GM12878 (cell line): ENCODE results near the gene NCBP3. TPM values are rescaled to one million over a fixed set of nuclear protein-coding genes. Genes with fewer than 3 reads are reported as not detected.

ENCODE experiments used
- ATAC-seq: fragments of 200-7000 bp; cut with Tn5 transposase; 3 replicates; pipeline ENCODE4 v1.9.1; 2020; ENCODE audit warnings: mild to moderate bottlenecking, moderate library complexity
- BruUV-seq: library from RNA; stranded (reverse); fragments of 400-500 nt; replicated peaks from 2 replicates; lab custom pipeline; 2021; lab: Mats Ljungman, UMichigan
- CTCF ChIA-PET: fragments of 300-600 bp; sonication (Branson Sonifier 250); formaldehyde crosslinking; extraction: SDS; loops from one replicate; lab custom pipeline; 2021; ENCODE audit warnings: inconsistent platforms; lab: Yijun Ruan, JAX
- POLR2A ChIA-PET: fragments of 350-600 bp; formaldehyde crosslinking; extraction: SDS; loops from one replicate; lab custom pipeline; 2021; ENCODE audit warnings: inconsistent platforms; lab: Charles Lee
- RAD21 ChIA-PET: fragments of 300-600 bp; sonication (Branson Sonifier 250); formaldehyde crosslinking; loops from one replicate; lab custom pipeline; 2023; ENCODE audit warnings: antibody characterized with exemption; ENCODE audit not compliant: unreplicated experiment; lab: Charles Lee
- SMC1A ChIA-PET: fragments of 300-600 bp; sonication (Branson Sonifier 250); formaldehyde crosslinking; loops from one replicate; lab custom pipeline; 2023; ENCODE audit not compliant: unreplicated experiment, uncharacterized antibody; lab: Charles Lee
- DNase-seq: peaks from one replicate; pipeline ENCODE4 v3.0.0-alpha.2; 2011; ENCODE audit warnings: low read depth, low spot score
- FAIRE-seq: peaks from 3 replicates; lab custom pipeline; 2011; peaks lifted over from hg19 to GRCh38; lab: Jason Lieb, UNC
- H2AFZ ChIP-seq: 2 replicates; pipeline ENCODE4 v1.6.0; 2011; ENCODE audit warnings: low read depth, low read length, control low read depth; ENCODE audit not compliant: control insufficient read depth
- H3K27ac ChIP-seq: 2 replicates; pipeline ENCODE4 v1.5.1; 2011; ENCODE audit warnings: control low read depth; ENCODE audit not compliant: control insufficient read depth, insufficient read depth
- H3K27me3 ChIP-seq, 2 experiments: replicated peaks in 1 of 2; 2 replicates each; pipeline versions ENCODE4 v1.6.0 to v1.6.1; 2011; ENCODE audit warnings: low read length in 1 of 2; ENCODE audit not compliant: control insufficient read depth in 2 of 2, insufficient read depth in 2 of 2
- H3K36me3 ChIP-seq, 2 experiments: 2 replicates each; pipeline ENCODE4 v1.5.1; 2011; ENCODE audit warnings: low read length in 1 of 2; ENCODE audit not compliant: control insufficient read depth in 2 of 2, insufficient read depth in 2 of 2
- H3K4me1 ChIP-seq: 2 replicates; pipeline ENCODE4 v1.6.1; 2011; ENCODE audit warnings: mild to moderate bottlenecking, low read length, moderate library complexity, mixed read lengths; ENCODE audit not compliant: control insufficient read depth, insufficient read depth
- H3K4me2 ChIP-seq: 2 replicates; pipeline ENCODE4 v1.6.0; 2011; ENCODE audit warnings: control low read depth; ENCODE audit not compliant: control insufficient read depth, insufficient read depth
- H3K4me3 ChIP-seq: fragments of 200-600 bp; sonication (generic); 2 replicates; pipeline ENCODE4 v1.5.1; 2016
- H3K79me2 ChIP-seq: 2 replicates; pipeline ENCODE4 v1.6.0; 2011; ENCODE audit warnings: low read length; ENCODE audit not compliant: control insufficient read depth, insufficient read depth
- H3K9ac ChIP-seq: 2 replicates; pipeline ENCODE4 v1.8.0; 2011; ENCODE audit warnings: low read length, control low read depth, mixed read lengths; ENCODE audit not compliant: control insufficient read depth, insufficient read depth
- H3K9me3 ChIP-seq: replicated peaks from 3 replicates; pipeline ENCODE4 v1.5.1; 2011; ENCODE audit warnings: mild to moderate bottlenecking, low read length; ENCODE audit not compliant: control insufficient read depth, insufficient read depth
- H4K20me1 ChIP-seq: 2 replicates; pipeline ENCODE4 v1.6.0; 2011; ENCODE audit not compliant: control insufficient read depth, insufficient read depth
- CTCF ChIP-seq, 3 experiments: IDR thresholded peaks in 2 of 3; conservative IDR thresholded peaks in 1 of 3; 2 replicates each; pipeline ENCODE4 v1.5.1; 2011; ENCODE audit warnings: low read depth in 3 of 3, low read length in 3 of 3, mild to moderate bottlenecking in 3 of 3, control low read depth in 2 of 3, moderate library complexity in 2 of 3, inconsistent platforms in 1 of 3, mixed read lengths in 1 of 3; ENCODE audit not compliant: control insufficient read depth in 2 of 3, insufficient read depth in 1 of 3; ENCODE audit errors: extremely low read depth in 1 of 3
- FOXK2 ChIP-seq: fragments of 450-650 bp; IDR thresholded peaks from 2 replicates; pipeline ENCODE4 v1.6.1; 2017; ENCODE audit warnings: mild to moderate bottlenecking, moderate library complexity
- KDM1A ChIP-seq: fragments of 200-600 bp; sonication (generic); IDR thresholded peaks from 2 replicates; pipeline ENCODE4 v1.6.1; 2016; ENCODE audit warnings: borderline replicate concordance
- WRNIP1 ChIP-seq: IDR thresholded peaks from 2 replicates; pipeline ENCODE4 v1.6.1; 2011; ENCODE audit warnings: low read depth, low read length, improper control_type of control experiment, borderline replicate concordance
- ZBED1 ChIP-seq: IDR thresholded peaks from 2 replicates; pipeline ENCODE4 v1.6.1; 2016; ENCODE audit warnings: borderline replicate concordance
- WGBS: methylation state at CpG from one replicate; pipeline ENCODE4 v1.1.6; 2016; ENCODE audit warnings: low lambda C conversion rate; ENCODE audit not compliant: insufficient replicate concordance, insufficient coverage; ENCODE audit errors: missing lambda C conversion rate; 5-methylcytosine and 5-hydroxymethylcytosine counted together
- in situ Hi-C: fragments of 300-500 bp; cut with MboI; formaldehyde crosslinking; loops from 9 replicates; pipeline ENCODE4 v1.14.3; 2018; ENCODE audit warnings: mixed read lengths
- intact Hi-C: fragments of 100-400 bp; cut with micrococcal nuclease; formaldehyde crosslinking; loops from one replicate; pipeline ENCODE4 v1.14.2; 2022; ENCODE audit not compliant: unreplicated experiment
- polyA plus RNA-seq, 11 experiments: library from polyadenylated mRNA; depleted of rRNA in 4 of 11; unstranded in 6 of 11; stranded (reverse) in 5 of 11; fragments of >200 nt; fragmentation: Nextera tagmentation in 4 of 11; fragmentation: Illumina TruSeq in 1 of 11; extraction: Ambion mirVana in 4 of 11; extraction: Trizol in 1 of 11; gene quantifications; 1 replicate in 1 of 11; 2 replicates in 10 of 11; pipeline versions ENCODE4 v1.2.1 to v1.2.3, GENCODE V29; 2011 to 2016; ENCODE audit warnings: inconsistent platforms in 2 of 11, missing spikeins in 2 of 11, low read depth in 1 of 11
- total RNA-seq, 4 experiments: library from RNA; depleted of rRNA in 3 of 4; stranded (reverse); fragments of >200 nt in 3 of 4; fragmentation: Illumina TruSeq in 1 of 4; extraction: Trizol in 1 of 4; gene quantifications; 2 replicates each; pipeline versions ENCODE4 v1.2.1 to v1.2.3, GENCODE V29; 2013 to 2021

The NCBP3 gene
- total and polyA plus RNA-seq, 10 of the 15 experiments (the other 5 are each of a cell fraction or from before 2014, with no cell fraction given): 5.2 to 32.0 (median 23.2) TPM

- TF ChIP-seq CTCF (IDR thresholded peaks at IDR 0.05 in 2 of 3, conservative IDR thresholded peaks at IDR 0.05 in 1 of 3; ENCODE audit: control insufficient read depth in 2 of 3, extremely low read depth in 1 of 3, insufficient read depth in 1 of 3, low read depth in 3 of 3, low read length in 3 of 3) (peak; percentile 69 to 86 (median 74)), KDM1A (no peak)
Observed at GRCh38 chr17:3843935-3844516, 2.0 kb downstream of the NCBP3 start (continued).

DNA sequence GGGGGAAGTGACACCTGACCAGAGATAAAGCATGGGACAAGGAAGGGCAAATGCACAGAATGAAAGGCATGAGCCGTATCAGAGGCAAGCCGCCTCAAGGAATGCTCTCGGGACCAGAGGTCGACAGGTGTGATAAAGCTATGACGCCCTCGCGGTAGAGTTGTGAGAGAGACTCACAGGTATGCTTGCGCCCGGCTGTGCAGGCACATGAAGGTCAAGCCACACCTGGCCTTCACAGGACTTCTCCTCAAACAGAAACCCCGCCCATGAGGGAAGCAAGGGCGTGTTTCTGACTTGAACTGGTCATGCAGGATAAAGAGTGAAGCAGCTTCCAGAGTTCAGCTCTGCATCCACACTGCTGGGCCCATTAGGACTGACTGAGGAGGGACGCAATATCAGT lies 7.8 kb downstream of the NCBP3 start:
- FAIRE-seq (no peak), ATAC-seq (no peak), DNase-seq (no peak)
- Histone ChIP-seq H3K9me3 (no peaks in the 10 kb centered on the region), H3K4me2 (no peak overlapping the region), H3K79me2 (no peaks in the 10 kb centered on the region; the same call in 1 of the 2 replicates), H3K9ac (no peak overlapping the region), H3K4me3 (no peak overlapping the region), H3K36me3 (peaks cover 6 to 26% of the 10 kb centered on the region in 2 experiments), H4K20me1 (no peaks in the 10 kb centered on the region), H2AFZ (no peak overlapping the region), H3K27ac (no peak overlapping the region)
- WGBS: 94% methylated on average over 12 of the region's 12 CpGs
- CTCF ChIA-PET: interaction anchor here (0.5 to 5.6 kb wide), 8 partner anchors 8 to 1346 kb away, joined by 3 to 34 read pairs (median 5); partner anchors contain the start of gene NCBP3
- SMC1A ChIA-PET: interaction anchor here (1.3 to 3.2 kb wide), 3 partner anchors 10 to 155 kb away, joined by 3 to 15 read pairs (median 10); no protein-coding TSS in a partner anchor
- RAD21 ChIA-PET: interaction anchor here (0.8 to 2.3 kb wide), 2 partner anchors 99 to 101 kb away, joined by 3 to 10 read pairs; no protein-coding TSS in a partner anchor
- in situ Hi-C loops (no loop called here), intact Hi-C loops (no loop called here)
- no TSS peak for BruUV-seq
- POLR2A ChIA-PET: no interaction called here
- TF ChIP-seq FOXK2: no peak
- TF ChIP-seq ZBED1: no peak
- TF ChIP-seq WRNIP1: no peak
- TF ChIP-seq, all 136 proteins: peak for 0
- Histone ChIP-seq H3K27me3 (no peaks in the 10 kb centered on the region), H3K4me1 (no peaks in the 10 kb centered on the region; the same call in 1 of the 2 replicates)
